Stimulated activated CD8-positive, alpha-beta memory T cell treated with anti-CD3 and anti-CD28 coated beads, Interleukin-7, amount 100 ng/mL, for 4 hours (primary cell): Measurements from ENCODE around the gene ANGPTL2.

Source experiments
- DNase-seq, 2 donors: peaks; one replicate each; pipeline ENCODE4 v3.0.0-alpha.2; 2020; ENCODE audit warnings: low read depth in 2 of 2

The ANGPTL2 gene

DNA sequence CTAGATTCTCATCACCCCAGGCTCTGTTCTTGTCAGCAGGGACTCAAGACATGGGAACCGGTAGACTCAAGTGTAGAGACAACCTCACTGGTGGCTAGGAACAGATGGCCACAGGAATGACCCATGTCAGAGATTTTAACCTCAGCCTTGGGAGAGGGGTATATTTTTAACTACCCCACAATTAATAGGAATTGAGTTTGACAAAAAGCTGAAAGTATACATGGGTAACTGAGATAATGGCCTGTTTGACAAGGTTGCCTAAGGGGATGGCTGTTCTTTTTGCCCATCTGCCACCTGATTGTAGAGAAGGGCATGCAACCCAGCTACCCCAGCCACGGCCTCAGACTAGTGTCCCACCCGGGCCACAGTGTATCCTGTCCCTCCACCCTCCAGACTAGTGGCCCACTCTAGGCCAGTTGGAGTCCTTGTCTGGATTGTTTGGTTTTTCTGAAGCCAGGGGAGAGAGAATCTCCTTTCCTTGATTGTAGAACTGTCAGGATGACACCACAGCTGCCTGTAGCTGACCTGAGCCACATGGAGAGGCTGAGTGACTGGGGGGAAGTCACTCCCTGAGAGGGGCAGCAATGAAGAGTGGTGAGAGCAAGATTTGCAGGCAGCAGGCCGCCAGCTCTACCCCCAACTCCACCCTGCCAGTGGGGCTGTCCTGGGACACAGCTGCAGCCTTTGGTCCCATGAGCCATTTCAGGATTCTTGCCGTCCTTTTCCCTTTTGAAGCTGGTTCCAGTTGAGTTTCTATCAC lies 14.6 kb upstream of the ANGPTL2 start:
- no peak for DNase-seq

DNA sequence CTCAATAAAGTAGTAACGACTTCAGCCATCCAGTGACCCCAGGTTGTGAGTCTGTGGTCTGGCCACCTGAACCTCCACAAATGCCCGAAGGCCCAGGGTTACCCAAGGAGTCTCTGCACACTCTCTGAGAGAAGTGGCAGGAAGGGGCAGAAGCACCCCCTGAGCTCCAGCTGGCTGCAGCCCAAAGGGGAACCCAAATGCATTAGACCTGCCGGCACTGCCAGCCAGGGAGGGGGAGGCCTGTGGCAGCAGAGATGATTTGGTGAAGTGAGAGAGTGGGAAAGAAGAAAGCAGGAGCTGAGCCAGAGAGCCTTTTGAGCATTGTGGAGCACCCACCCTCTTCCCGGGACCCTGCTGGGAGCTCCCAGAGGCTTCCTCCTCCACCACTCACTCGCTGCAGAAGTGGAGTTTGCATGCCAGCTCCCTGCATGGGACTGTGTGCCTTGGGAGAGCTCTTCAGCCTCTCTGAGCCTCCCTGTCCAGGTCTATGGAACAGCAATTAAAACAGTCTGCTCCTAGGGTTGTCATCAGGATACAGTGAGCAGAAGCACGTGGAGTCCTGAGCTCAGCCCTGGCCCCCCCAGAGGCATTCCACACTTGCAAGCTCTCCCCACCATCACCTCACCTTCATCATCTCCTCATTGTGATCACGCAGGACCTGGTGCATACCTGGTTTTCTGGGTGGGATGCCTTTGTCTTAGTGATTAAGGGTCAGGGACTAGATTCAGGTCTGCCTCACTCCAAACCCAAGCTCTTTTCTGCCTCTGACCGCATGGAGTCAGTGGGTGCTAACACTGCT lies 13.8 kb upstream of the ANGPTL2 start:
- no peak for DNase-seq

DNA sequence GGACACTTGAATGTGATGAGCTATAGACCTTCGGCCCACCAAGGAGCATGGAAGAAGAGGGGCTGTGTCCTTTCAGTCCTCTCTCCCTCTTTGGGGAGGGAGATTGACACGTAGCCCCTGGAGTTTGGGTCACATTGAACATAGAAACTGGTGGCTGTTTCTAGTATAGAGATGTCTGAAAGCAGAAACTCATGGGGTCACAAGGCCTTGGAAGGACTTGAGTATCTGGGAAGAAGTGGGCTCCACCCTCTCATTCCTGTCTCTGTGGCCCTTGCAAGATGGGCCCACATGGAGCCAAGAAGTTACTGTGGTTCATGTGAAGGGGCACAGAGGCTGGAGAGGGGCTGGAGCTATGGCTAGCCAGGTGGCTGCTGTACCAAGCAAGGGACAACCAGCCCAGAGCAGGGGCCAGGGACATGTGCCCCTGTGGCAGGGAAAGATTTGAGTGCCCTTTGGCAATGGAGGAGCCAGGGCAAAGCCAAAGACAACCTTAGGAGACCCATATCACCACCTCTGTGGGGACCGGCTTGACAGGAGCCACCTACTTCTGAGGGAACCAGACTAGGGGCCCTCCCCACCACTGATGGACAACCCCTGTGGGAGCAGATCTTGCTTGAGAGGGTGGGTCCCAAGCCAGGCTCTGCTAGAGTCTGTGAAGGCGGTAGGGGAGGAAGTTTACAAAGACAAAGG lies 12.8 kb upstream of the ANGPTL2 start:
- no peak for DNase-seq

DNA sequence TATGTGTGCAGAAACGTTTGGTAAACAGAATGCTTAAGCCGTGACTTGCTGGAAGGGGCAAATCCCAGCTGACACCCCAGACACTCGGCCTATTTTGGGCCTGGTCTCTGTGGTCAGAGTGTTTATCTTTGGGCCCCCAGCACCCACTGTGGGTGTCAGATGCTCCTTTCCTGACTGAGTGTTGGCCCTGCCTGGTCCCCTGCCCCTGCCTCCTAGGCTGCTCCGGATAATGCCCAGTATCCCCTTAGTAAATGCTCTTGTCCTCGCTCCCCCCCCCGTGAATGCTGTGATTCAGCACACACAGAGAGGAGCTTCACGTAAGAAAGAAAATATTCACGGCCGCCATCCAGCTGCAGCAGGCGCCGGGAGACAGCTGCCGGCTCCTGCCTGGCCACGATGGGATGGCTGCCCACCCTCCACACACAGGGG lies 11.3 kb upstream of the ANGPTL2 start:
- no peak for DNase-seq

DNA sequence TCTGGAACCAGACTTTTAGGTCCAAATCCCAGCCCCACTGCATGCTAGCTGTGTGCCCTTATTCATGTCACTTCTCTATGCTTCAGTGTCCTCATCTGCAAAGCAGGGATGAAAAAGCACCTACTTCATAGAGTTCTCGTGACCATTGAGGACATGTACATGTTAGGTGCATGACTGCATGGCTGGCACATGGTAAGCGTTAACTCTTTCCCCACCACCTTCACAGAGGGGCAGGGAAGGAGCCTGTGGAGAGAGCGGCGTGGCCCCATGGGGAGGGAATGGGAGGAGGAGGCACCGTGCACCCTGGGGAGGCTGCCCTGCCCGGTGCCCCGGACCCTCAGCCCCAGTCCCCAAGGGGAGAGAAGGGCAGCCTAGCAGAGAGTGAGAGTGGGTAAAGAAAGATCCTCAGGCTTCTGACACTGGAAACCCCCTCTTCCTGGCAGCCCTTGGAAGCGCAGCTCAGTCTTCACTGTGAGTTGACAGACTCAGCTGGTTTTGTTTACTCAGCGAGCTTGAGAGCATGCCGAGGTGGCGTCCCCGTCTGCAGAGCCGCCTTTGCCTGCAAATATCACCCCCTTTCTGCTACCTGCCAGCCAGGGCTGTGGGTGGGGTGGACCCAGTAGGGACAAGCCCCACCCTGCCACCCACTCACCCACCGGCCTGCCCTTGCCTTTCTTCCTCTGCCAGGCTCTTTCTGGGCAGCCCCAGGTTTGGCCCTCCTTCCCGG lies 10.6 kb upstream of the ANGPTL2 start:
- DNase-seq, result no peak

DNA sequence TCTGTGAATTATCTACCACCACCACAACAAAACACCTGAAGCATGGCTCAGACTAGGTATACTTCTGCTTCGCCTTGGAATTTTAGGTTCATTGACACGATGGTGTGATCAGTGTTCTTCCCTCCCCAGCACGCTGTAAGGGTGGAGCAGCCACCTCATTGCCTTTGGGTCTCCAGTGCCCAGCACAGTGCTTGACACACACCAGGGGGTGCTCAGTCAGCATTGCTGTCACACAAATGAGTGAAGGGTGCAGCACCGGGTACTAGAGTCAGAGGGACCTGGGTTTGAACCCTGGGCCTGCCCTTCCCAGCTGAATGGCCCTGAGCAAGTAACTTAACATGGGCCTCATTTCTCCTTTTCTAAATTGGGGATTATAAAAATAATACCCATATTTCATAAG lies 9.9 kb upstream of the ANGPTL2 start:
- DNase-seq, result no peak

DNA sequence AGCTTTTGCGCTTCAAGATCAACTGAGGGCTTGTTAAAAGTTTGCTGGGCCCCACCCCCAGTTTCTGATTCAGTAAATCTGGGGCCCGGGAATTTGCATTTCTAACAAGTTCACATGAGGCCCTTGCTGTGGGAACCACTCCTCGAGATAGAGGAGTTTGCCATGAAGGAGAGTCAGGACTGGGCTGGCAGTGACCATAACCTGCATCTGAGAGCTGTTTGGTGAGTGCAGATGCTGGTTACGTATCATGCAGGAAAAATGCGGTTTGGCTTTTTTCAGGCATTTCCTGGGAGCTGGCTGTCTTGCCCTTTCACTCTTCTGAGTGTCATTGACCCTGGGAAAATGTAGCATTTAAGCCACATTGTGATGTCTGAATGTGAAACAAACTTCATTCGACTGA lies 9.4 kb upstream of the ANGPTL2 start:
- no peak for DNase-seq

DNA sequence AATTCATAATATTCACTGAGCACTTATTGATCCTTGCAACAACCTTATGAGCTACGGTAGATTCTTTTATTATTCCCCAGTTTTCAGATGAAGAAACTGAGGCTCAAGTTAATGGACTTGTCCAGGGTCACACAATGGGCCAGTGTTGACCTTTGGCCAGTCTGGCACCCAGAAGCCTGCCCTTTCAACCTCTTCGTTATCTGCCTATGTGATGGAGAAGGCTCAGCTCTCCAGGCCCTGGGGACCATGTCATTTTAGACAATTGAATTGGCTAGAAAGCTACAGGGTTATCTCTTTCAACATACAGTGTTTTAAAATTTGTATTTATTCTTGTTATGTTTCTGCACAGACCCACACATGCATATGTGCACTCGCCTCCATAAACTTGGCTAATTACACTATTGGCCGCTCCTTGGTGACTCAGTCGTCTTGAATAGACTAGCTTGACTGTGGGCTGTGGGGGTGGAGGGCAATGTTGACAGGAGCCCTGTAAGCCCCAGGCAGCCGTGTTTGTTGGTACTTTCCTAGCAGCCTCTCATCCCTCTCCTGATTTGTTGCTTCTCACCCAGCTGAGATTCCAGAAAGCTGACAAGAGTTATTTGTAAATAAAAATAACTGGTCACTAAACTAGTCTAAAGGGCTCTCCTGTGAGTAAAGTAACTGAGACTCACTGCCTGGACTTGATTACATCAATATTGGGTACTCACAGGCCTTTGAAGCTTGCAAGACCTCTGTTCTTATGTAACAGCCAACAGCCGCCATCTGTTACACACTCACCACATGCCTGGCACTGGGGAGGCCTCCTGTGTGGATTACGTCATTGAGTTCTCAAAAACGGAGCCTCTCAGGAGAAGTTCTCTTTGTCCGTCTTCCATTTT lies 8.5 kb upstream of the ANGPTL2 start:
- no peak for DNase-seq

DNA sequence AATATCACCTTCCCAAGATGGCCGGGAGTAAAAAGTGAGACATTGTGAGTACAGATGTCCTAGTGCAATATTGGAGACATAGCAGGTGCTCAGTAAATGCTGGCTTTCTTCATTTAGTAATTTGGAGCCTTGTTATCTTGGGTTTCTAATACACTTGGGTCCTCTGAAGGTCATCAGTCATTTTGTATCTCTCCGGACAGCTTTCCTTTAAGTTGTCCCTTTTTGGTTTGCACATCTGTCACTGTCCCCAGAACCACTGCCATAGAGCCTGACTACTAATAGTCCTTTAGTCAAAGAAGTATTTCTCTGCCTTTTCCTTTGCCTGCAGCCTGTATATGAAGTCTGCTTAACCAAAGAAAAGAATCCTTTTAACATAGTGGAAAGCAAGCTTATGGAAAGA lies 7.8 kb upstream of the ANGPTL2 start:
- no peak for DNase-seq

DNA sequence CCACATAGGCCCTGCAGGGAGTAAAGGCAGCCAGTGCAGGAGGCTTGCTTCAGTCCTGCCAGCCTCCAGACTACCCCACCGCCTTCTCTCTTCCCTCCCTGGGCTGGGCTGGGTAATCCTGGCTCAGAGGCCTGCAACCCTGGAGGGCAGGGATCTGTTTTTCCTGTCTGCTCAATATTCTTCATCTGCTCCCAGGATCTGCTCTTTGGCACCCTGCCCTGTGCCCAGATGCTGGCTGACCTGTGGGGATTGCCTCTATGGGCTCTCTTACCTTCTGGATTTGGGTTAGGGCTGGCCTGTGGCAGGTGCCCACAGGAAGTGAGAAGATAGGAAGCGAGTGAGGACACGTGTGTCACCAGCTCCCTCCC lies 7.3 kb upstream of the ANGPTL2 start:
- no peak for DNase-seq

DNA sequence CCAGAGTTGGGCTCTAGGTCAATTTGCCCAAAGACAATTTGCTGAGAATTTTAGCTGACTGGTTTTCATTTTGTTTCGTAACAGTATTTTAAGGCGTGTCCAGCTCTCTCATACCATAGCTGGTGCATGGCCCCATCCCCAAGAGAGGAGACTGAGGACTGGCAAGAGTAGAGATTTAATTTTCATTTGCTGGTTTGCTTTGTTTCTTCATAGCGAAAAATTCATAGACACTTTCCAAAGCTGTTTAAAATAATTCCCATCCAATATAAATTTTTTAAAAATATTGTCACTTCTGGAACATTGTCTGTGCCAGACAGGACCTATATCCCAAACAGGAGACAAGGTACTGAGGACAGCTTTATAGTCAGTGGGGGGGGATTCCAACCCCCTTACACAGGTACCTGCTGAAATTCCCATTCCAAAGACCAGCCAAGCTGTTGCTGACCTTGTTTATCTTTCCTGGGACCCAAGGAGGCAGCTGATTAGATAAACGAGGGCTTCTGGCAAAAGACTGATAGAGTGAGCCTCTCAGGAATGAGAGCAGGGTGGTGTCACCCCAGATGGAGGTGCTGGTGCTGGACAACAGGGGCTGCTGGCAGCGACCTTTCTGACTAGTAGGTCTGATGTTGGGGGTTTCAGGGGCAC lies 6.8 kb upstream of the ANGPTL2 start:
- DNase-seq, result no peak

DNA sequence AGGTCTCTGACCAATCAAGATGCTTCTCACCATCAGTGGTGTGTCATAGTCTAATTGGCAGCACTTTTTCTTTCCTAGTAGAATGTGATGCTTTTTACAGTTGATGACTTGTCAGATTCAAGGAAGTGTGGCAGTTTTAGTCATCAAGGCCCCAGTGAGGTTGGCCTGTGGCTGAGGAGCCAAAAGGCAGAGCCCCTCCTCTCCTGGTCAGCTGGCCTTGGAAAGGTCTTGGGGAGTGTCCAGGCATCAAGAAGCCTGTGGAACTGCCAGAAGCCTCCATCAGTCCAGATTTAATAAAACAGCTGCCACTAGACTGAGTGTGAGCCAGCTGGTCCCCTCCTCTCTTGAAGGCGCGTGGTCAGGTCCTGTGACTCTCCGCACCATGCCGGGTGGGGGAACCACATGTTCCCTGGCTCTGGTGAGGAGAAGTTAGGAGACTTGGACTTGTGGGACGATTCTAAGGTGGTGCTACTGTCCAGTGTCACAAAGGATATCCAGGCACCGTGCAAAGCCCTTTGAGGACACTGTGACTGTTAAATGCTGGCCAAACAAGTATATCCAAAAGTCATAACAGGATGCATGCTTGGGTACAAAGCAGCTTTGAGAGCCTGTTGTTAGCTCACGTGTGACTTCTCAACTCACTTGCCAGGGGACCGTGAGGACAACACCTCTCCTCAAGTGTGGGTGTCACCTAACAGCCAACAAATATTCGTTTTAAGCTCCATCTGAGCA lies 6.1 kb upstream of the ANGPTL2 start:
- no peak for DNase-seq

DNA sequence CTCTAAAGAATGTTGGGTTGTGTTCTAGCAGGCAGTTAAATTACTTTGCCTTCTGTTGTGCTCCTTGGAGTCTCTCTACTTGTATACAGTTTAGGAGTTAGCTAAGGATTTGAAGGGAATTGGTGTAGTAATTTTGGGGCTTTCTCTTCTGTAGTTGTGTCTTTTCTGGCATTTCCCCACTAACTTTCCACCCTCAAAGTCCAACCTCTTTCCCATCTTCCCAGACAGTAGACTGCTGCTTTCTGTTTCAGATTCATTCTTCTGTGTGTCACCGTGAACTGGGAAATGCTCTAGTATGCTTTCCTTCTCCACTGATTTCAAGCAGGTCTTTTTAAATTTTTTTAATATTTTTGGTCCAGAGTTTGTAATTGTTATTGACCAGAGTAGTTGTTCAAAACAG lies 4.5 kb upstream of the ANGPTL2 start:
- no peak for DNase-seq

DNA sequence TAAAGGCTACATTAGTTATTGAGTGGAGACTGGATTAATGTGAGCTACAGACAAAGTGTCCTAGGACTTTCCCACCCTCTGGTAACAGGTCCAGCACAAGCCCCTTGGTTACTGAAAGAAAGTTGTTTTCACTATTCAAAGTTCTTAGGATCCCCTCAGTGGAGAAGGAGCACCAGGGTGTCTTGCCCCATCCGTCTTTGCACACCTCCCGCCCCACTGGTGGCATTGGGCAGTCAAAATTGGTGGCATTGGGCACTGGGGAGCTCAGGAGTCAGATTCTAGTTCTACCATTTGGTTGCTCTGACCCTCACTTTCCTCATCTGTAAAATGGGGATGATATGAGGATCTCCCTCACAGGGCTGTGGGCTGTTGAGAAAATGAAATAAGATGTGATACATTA lies 2.4 kb upstream of the ANGPTL2 start:
- DNase-seq, result no peak

DNA sequence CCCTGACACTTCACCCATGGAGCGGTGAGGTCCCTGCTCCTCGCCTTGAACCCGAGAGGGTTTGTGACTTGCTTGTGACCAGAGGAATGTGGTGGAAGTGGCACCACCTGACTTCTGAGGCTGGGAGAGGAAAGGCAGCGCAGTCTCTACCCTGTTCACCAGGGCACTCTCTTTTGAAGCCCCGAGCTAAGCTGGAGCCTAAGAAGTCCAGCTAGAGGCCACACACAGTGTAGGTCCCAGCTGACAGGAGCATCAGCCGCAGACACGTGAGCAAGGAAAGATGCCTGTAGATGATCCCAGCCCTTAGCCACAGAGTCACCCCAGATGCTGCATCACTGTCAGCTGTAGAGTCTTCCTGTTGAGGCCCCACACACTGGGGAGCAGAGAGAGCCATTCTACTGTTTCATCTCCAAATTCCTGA lies 1.7 kb upstream of the ANGPTL2 start:
- no peak for DNase-seq

DNA sequence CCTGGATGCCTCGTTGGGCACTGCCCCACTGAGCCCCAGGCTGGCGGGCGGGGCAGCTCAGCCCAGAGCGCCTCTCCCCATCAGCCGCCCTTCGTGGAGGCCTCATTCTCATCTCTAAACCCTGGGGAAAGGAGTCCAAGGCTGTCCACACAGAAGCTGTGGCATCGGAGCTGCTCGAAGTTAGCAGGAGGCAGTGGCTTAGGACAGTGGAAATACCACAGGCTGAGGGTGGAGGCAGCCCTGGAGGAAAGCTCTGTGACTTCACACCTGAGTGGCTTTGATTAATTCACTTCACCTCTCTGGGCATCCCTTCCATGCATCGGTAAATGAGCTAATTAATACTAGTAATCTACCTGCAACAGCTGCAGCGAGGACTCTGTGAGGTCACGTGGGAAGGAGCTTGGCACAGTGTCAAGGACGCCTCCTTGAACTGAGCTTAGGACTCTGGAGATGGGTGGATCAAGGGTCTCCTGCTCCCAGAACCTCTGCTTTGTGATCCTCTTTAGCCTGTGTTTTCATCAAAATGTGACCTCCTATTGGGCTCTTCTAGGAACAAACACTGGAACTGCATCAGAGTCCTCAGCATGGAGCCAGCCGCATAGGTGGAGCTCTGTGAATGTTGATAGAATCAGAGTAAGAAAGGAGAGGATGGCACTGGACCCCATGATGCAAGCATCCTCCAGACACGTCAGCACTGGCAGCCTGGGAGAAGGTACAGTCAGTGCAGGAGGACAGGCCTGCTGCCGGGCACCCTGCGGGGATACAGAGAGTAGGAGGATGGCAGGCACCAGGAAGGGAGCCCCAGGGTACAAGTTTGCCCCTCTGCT lies 842 bp upstream of the ANGPTL2 start:
- DNase-seq, result no peak

DNA sequence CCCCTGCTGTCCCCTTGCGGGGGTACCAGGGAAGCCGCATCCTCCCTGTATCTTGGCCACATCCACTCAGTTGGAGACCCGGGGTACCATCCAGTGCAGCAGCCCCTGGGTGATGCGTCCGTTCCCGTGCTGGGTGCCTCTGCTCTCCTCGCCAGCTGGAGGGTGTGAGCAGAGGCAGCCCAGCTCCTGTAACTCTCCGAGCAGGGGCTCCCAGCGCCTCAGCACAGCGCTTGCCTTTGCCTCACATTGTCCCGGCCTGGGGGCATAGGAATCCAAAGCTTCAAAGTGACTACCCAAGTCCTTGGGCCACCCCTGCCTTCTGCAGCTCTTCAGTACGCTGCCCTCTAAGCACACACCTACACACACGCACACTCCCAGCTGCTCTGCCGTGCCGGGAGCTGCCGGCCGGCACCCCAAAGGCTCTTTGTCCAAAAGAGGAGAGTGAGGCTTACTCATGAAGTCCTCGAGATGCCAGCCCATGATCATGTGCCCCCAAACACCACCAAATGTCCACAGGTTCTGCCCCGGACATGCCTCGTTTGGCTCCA lies 733 bp downstream of the ANGPTL2 start:
- no peak for DNase-seq

DNA sequence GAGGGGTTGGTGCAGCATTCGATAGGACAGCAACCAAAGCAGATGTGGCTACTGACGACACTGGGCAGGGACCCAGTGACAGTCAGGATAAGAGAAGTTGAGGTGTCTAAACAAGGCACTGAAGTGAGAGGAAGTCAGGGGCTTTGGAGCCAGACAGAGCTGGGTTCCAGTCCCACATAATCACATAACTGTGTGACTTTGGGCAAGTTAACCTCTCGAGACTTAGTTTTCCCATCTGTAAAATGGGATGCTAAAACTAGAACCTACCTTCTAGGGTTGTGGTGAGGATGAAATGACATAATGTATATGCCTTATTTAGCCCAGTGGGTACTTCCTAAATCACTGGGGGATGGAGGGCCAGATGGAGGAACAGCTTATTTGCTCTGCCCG lies 3.1 kb downstream of the ANGPTL2 start:
- DNase-seq, result no peak
